HCT116 (cell line): ENCODE results near the gene MOV10L1. TPM values are rescaled to one million over a fixed set of nuclear protein-coding genes. Genes with fewer than 3 reads are reported as not detected.

Experiments
- ATAC-seq: fragments of 200-7000 bp; cut with Tn5 transposase; 2 replicates; pipeline ENCODE4 v1.9.1; 2020; ENCODE audit warnings: mild to moderate bottlenecking, moderate library complexity
- BruUV-seq: library from RNA; stranded (reverse); fragments of 400-500 nt; replicated peaks from 2 replicates; lab custom pipeline; 2021; lab: Mats Ljungman, UMichigan
- CTCF ChIA-PET: fragments of 300-600 bp; sonication (Branson Sonifier 250); formaldehyde crosslinking; loops from one replicate; lab custom pipeline; 2021; ENCODE audit warnings: antibody characterized with exemption; lab: Charles Lee
- POLR2A ChIA-PET: fragments of 300-600, 350-600 bp; sonication (Branson Sonifier 250); formaldehyde crosslinking; loops from one replicate; lab custom pipeline; 2021; ENCODE audit warnings: antibody characterized with exemption; lab: Charles Lee
- RAD21 ChIA-PET, 2 experiments: fragments of 300-600 bp; sonication (Branson Sonifier 250); formaldehyde crosslinking; loops; one replicate each; lab custom pipeline; 2023; ENCODE audit warnings: low total read pairs in 2 of 2; ENCODE audit not compliant: uncharacterized antibody in 2 of 2, unreplicated experiment in 2 of 2, low non-redundant PET in 1 of 2; lab: Charles Lee
- DNase-seq: peaks from one replicate; pipeline ENCODE4 v3.0.0-alpha.2; 2010; ENCODE audit warnings: low read depth, low spot score
- H2AFZ ChIP-seq: fragments of 200-600 bp; shearing (Covaris generic), sonication (generic); 2 replicates; pipeline ENCODE4 v1.6.1; 2017; ENCODE audit warnings: low read depth, mixed run types, mixed read lengths, antibody characterized with exemption, low read length; ENCODE audit not compliant: poor library complexity, severe bottlenecking
- H3K27ac ChIP-seq: 2 replicates; pipeline ENCODE4 v1.5.1; 2012; ENCODE audit warnings: low read depth, low read length
- H3K27me3 ChIP-seq: fragments of 200-600 bp; sonication (generic); 2 replicates; pipeline ENCODE4 v1.6.1; 2016; ENCODE audit warnings: mixed run types, low read length, mixed read lengths; ENCODE audit not compliant: insufficient read depth
- H3K36me3 ChIP-seq, 2 experiments: fragments of 200-500 bp in 1 of 2; fragments of 200-600 bp in 1 of 2; sonication (Bioruptor generic) in 1 of 2; sonication (generic) in 1 of 2; 2 replicates each; pipeline versions ENCODE4 v1.5.1 to v1.6.1; 2014 to 2016; ENCODE audit warnings: low read length in 2 of 2, inconsistent platforms in 1 of 2, mixed read lengths in 1 of 2, mixed run types in 1 of 2; ENCODE audit not compliant: insufficient read depth in 2 of 2, control insufficient read depth in 1 of 2
- H3K4me1 ChIP-seq, 2 experiments: fragments of 200-600 bp in 1 of 2; sonication (generic) in 1 of 2; 2 replicates each; pipeline versions ENCODE4 v1.5.1 to v1.6.1; 2012 to 2017; ENCODE audit warnings: low read length in 2 of 2, inconsistent platforms in 1 of 2, mild to moderate bottlenecking in 1 of 2, mixed read lengths in 1 of 2, mixed run types in 1 of 2, moderate library complexity in 1 of 2; ENCODE audit not compliant: insufficient read depth in 2 of 2, control insufficient read depth in 1 of 2
- H3K4me2 ChIP-seq: fragments of 200-600 bp; sonication (generic); 2 replicates; pipeline ENCODE4 v1.6.1; 2017; ENCODE audit warnings: mixed run types, low read length, mixed read lengths
- H3K4me3 ChIP-seq, 2 experiments: fragments of 200-600 bp in 1 of 2; sonication (generic) in 1 of 2; replicated peaks in 1 of 2; 2 replicates each; pipeline ENCODE4 v1.5.1; 2011 to 2016; ENCODE audit warnings: low read length in 2 of 2, control low read depth in 1 of 2, low read depth in 1 of 2, mild to moderate bottlenecking in 1 of 2, mixed read lengths in 1 of 2, mixed run types in 1 of 2
- H3K79me2 ChIP-seq: fragments of 200-600 bp; sonication (generic); 2 replicates; pipeline ENCODE4 v1.6.1; 2017; ENCODE audit warnings: mild to moderate bottlenecking, mixed run types, low read length, moderate library complexity, mixed read lengths; ENCODE audit not compliant: insufficient read depth
- H3K9ac ChIP-seq: fragments of 200-600 bp; sonication (generic); 2 replicates; pipeline ENCODE4 v1.6.1; 2016; ENCODE audit warnings: low read length, mixed read lengths
- H3K9me2 ChIP-seq: fragments of 200-600 bp; sonication (generic), shearing (Covaris generic); 2 replicates; pipeline ENCODE4 v1.6.1; 2017; ENCODE audit warnings: mixed run types, mild to moderate bottlenecking, moderate library complexity; ENCODE audit not compliant: insufficient read depth
- H3K9me3 ChIP-seq, 2 experiments: fragments of 200-500 bp in 1 of 2; fragments of 200-600 bp in 1 of 2; sonication (Bioruptor generic) in 1 of 2; sonication (generic) in 1 of 2; 2 replicates each; pipeline ENCODE4 v1.6.1; 2014 to 2017; ENCODE audit warnings: low read length in 2 of 2, mixed read lengths in 2 of 2, inconsistent platforms in 1 of 2, low read depth in 1 of 2, mild to moderate bottlenecking in 1 of 2, mixed run types in 1 of 2, moderate library complexity in 1 of 2; ENCODE audit not compliant: control insufficient read depth in 1 of 2, insufficient read depth in 1 of 2
- H4K20me1 ChIP-seq: fragments of 200-600 bp; sonication (generic), shearing (Covaris generic); 2 replicates; pipeline ENCODE4 v1.6.1; 2017; ENCODE audit warnings: mixed run types, mild to moderate bottlenecking, moderate library complexity; ENCODE audit not compliant: insufficient read depth
- CTCF ChIP-seq, 3 experiments: fragments of 200-600 bp in 1 of 3; sonication (generic) in 1 of 3; IDR thresholded peaks in 2 of 3; conservative IDR thresholded peaks in 1 of 3; 2 replicates each; pipeline ENCODE4 v1.5.1; 2012 to 2017; ENCODE audit warnings: low read depth in 2 of 3, low read length in 2 of 3, antibody characterized with exemption in 1 of 3, borderline replicate concordance in 1 of 3, control low read depth in 1 of 3, mild to moderate bottlenecking in 1 of 3, mixed read lengths in 1 of 3, mixed run types in 1 of 3, moderate library complexity in 1 of 3; ENCODE audit not compliant: insufficient read depth in 1 of 3
- EGR1 ChIP-seq: IDR thresholded peaks from 2 replicates; pipeline ENCODE4 v1.6.1; 2012; ENCODE audit warnings: low read depth
- ELF1 ChIP-seq: IDR thresholded peaks from 2 replicates; pipeline ENCODE4 v1.6.1; 2012; ENCODE audit warnings: low read depth, borderline replicate concordance
- EZH2 ChIP-seq: fragments of 200-600 bp; sonication (generic); IDR thresholded peaks from 2 replicates; pipeline ENCODE4 v1.6.1; 2017; ENCODE audit warnings: antibody characterized with exemption, mixed run types
- EZH2phosphoT487 ChIP-seq: fragments of 200-600 bp; IDR thresholded peaks from 2 replicates; pipeline ENCODE4 v1.6.1; 2018; ENCODE audit warnings: antibody characterized with exemption, borderline replicate concordance
- FOSL1 ChIP-seq: IDR thresholded peaks from 2 replicates; pipeline ENCODE4 v1.6.1; 2012; ENCODE audit warnings: low read depth
- JUND ChIP-seq: IDR thresholded peaks from 2 replicates; pipeline ENCODE4 v1.6.1; 2012
- POLR2AphosphoS5 ChIP-seq: IDR thresholded peaks from 2 replicates; pipeline ENCODE4 v1.6.1; 2011; ENCODE audit warnings: mild to moderate bottlenecking, low read depth, low read length, moderate library complexity
- REST ChIP-seq: IDR thresholded peaks from 2 replicates; pipeline ENCODE4 v1.6.1; 2012; ENCODE audit warnings: low read depth
- SP1 ChIP-seq: IDR thresholded peaks from 2 replicates; pipeline ENCODE4 v1.6.1; 2012; ENCODE audit warnings: low read depth
- SRF ChIP-seq: IDR thresholded peaks from 2 replicates; pipeline ENCODE4 v1.6.1; 2012; ENCODE audit warnings: low read depth
- TCF7L2 ChIP-seq: IDR thresholded peaks from 2 replicates; pipeline ENCODE4 v1.7.0; 2011; ENCODE audit warnings: borderline replicate concordance, inconsistent platforms; ENCODE audit not compliant: insufficient read depth, insufficient read length; ENCODE audit errors: extremely low read depth
- YY1 ChIP-seq: IDR thresholded peaks from 2 replicates; pipeline ENCODE4 v1.6.1; 2011; ENCODE audit warnings: low read length, low read depth, moderate library complexity, mild to moderate bottlenecking; ENCODE audit not compliant: insufficient replicate concordance; ENCODE audit errors: extremely low read depth
- intact Hi-C: fragments of 100-400 bp; cut with micrococcal nuclease; formaldehyde crosslinking; loops from 2 replicates; pipeline ENCODE4 v1.10.0; 2022
- total RNA-seq: library from RNA; stranded (reverse); gene quantifications from one replicate; pipeline ENCODE4 v1.2.1, GENCODE V29; 2021; ENCODE audit not compliant: unreplicated experiment

Gene MOV10L1
- total RNA-seq, 1 experiment from 2014 or later: not detected

GRCh38 chr22:50178471-50178864 is 88.7 kb downstream of the MOV10L1 start:
- H3K4me3 ChIP-seq: no peak overlapping the region

More at GRCh38 chr22:50178471-50178864, 88.7 kb downstream of the MOV10L1 start:
- H2AFZ ChIP-seq: no peak overlapping the region
- H4K20me1 ChIP-seq: no peaks in the 10 kb centered on the region
- DNase-seq: no peak
- no peaks in the 10 kb centered on the region for H3K9me2 ChIP-seq
- TF ChIP-seq EZH2 (no peak), YY1 (no peak), EZH2phosphoT487 (no peak), TCF7L2 (no peak), REST (no peak), JUND (no peak), CTCF (IDR thresholded peaks at IDR 0.05 in 2 of 3, conservative IDR thresholded peaks at IDR 0.05 in 1 of 3; ENCODE audit: borderline replicate concordance in 1 of 3, insufficient read depth in 1 of 3, low read depth in 2 of 3, low read length in 2 of 3) (no peak), ELF1 (no peak), EGR1 (no peak), POLR2AphosphoS5 (no peak), FOSL1 (no peak), SP1 (no peak), SRF (no peak)
- TF ChIP-seq, all 23 proteins: peak for 0
- intact Hi-C loops: no loop called here
- H3K9me3 ChIP-seq: no peaks in the 10 kb centered on the region
- peaks cover 0 to 2% of the 10 kb centered on the region in 2 experiments; a peak in 3 of 4 replicates for H3K4me1 ChIP-seq
- POLR2A ChIA-PET: no interaction called here
- H3K27me3 ChIP-seq: no peaks in the 10 kb centered on the region
- no TSS peak for BruUV-seq
- RAD21 ChIA-PET: no interaction called here
- ATAC-seq: no peak
- no peaks in the 10 kb centered on the region for H3K36me3 ChIP-seq
- H3K4me2 ChIP-seq: no peak overlapping the region
- CTCF ChIA-PET: no interaction called here
- no peak overlapping the region for H3K9ac ChIP-seq
- no peaks in the 10 kb centered on the region for H3K79me2 ChIP-seq
- no peak overlapping the region for H3K27ac ChIP-seq
